Measurements from ENCODE around the gene CNNM3.

The CNNM3 gene

GRCh38 chr2:96797066-96797625 is 18.9 kb upstream of the CNNM3 start:
- TF ChIP-seq, protein P1, sequence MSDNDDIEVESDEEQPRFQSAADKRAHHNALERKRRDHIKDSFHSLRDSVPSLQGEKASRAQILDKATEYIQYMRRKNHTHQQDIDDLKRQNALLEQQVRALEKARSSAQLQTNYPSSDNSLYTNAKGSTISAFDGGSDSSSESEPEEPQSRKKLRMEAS (IDR thresholded peaks at IDR 0.05; ENCODE audit: low read depth, low read length) = no peak
- TF ChIP-seq MYC (IDR thresholded peaks at IDR 0.05; ENCODE audit: low read depth, low read length) (no peak), POLR2A (IDR thresholded peaks at IDR 0.05; ENCODE audit: extremely low read depth, insufficient read length) (no peak), CTCF (IDR thresholded peaks at IDR 0.05; ENCODE audit: low read depth, low read length) (no peak)
- no peak overlapping the region for H3K4me3 ChIP-seq (ENCODE audit: low read depth, low read length)
- no peak for DNase-seq (ENCODE audit: low read depth)

DNA sequence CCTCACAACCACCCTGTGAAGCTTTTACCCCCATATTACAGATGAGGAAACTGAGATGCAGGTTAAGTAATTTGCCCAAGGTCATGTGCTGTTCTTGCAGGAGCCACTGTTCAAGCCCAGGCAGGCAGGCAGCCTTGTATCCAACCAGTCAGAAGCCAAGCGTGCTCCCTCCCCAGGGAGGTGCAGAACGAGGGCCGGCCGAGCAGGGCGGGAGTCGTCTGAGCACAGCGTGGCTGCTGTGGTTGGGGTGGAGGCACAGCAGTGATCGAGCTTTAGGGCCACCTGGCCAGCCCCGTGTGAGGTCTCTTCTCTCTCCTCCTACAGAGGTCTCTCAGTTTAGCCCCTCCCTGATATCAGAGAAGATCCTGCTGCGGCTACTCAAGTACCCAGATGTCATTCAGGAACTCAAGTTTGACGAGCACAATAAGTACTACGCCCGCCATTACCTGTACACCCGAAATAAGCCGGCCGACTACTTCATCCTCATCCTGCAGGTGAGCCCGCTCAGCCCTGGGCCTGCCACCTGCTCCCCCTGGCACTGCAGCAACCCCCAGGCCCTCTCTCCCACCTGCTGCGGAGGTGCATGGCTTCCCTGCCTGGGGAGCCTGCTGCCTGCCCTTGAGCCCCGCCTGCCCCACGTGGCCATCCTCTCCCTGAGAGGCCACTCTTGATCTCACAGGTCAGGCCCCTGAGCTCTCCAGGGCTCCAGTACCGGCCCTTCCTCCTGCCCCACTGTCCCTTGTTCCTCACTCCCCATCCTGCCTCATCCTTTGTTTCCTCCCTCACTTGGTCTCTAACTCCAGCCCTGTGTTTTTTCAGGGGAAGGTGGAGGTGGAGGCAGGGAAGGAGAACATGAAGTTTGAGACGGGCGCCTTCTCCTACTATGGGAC is 17.1 kb upstream of the CNNM3 start:
- DNase-seq (ENCODE audit: low read depth) = no peak
- TF ChIP-seq, protein P1 (IDR thresholded peaks at IDR 0.05; ENCODE audit: low read depth, low read length) = no peak
- TF ChIP-seq POLR2A (IDR thresholded peaks at IDR 0.05; ENCODE audit: extremely low read depth, insufficient read length) (no peak), MYC (IDR thresholded peaks at IDR 0.05; ENCODE audit: low read depth, low read length) (no peak), CTCF (IDR thresholded peaks at IDR 0.05; ENCODE audit: low read depth, low read length) (no peak)
- no peak overlapping the region for H3K4me3 ChIP-seq (ENCODE audit: low read depth, low read length)

DNA sequence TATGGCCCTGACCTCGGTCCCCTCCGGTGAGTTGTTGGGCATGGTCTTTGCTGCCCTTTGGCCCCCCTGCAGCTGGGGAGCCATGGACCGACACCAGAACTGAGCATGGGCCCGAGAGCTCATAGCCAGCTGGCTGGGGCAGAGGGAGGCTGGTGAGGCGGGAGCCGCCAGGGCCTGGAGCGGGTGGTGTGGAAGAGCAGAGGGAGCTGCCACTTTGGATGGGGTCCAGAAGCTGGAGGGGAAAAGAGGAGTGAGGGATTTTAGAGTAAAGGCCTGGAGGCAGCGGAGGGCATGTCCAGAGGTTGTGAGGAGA is 16.5 kb upstream of the CNNM3 start:
- no peak for DNase-seq (ENCODE audit: low read depth)
- H3K4me3 ChIP-seq (ENCODE audit: low read depth, low read length) = no peak overlapping the region
- no peak for TF ChIP-seq POLR2A (IDR thresholded peaks at IDR 0.05; ENCODE audit: extremely low read depth, insufficient read length)
- TF ChIP-seq MYC (IDR thresholded peaks at IDR 0.05; ENCODE audit: low read depth, low read length) = no peak
- TF ChIP-seq, protein P1 (IDR thresholded peaks at IDR 0.05; ENCODE audit: low read depth, low read length) = no peak
- TF ChIP-seq CTCF (IDR thresholded peaks at IDR 0.05; ENCODE audit: low read depth, low read length) = no peak

- TF ChIP-seq POLR2A (IDR thresholded peaks at IDR 0.05; ENCODE audit: extremely low read depth, insufficient read length) (no peak), MYC (IDR thresholded peaks at IDR 0.05; ENCODE audit: low read depth, low read length) (no peak), CTCF (IDR thresholded peaks at IDR 0.05; ENCODE audit: low read depth, low read length) (no peak)
- TF ChIP-seq, protein P1 (IDR thresholded peaks at IDR 0.05; ENCODE audit: low read depth, low read length) = no peak
- H3K4me3 ChIP-seq (ENCODE audit: low read depth, low read length) = no peak overlapping the region
- no peak for DNase-seq (ENCODE audit: low read depth)
Measured at GRCh38 chr2:96800061-96801004, 15.7 kb upstream of the CNNM3 start.

DNA sequence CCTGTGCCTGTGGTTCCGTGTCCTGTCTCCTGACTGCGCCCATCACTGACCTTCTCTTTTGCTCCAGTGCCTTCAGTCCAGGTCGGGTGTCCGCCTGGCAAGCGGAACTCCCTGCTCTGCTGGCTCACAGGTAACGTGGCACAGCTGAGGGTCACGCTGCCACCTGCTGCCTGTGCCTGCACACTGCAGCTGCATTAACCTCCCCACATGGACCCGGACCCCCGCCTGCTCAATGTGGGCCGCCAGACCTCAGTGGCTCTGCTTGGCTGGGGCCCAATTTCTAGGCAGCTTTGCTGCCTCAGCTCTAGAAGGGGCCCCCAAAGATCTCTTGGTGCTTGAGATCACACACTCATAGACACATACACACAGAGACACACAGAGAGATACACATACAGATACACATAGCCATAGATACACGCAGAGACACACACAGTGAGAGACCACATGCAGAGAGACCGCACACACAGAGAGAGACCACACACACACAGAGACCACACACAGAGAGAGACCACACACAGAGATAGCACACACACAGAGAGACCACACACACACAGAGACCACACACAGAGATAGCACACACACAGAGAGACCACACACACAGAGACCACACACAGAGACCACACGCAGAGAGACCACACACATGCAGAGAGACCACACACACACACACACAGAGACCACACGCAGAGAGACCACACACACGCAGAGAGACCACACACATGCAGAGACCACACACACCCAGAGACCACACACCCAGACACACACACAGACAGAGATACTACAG is 14.9 kb upstream of the CNNM3 start:
- DNase-seq (ENCODE audit: low read depth) = peak; percentile 58
- TF ChIP-seq POLR2A (IDR thresholded peaks at IDR 0.05; ENCODE audit: extremely low read depth, insufficient read length) (no peak), CTCF (IDR thresholded peaks at IDR 0.05; ENCODE audit: low read depth, low read length) (peak; percentile 85)
- TF ChIP-seq, protein P1 (IDR thresholded peaks at IDR 0.05; ENCODE audit: low read depth, low read length) = peak; percentile 30; the same call in 1 of the 2 replicates
- H3K4me3 ChIP-seq (ENCODE audit: low read depth, low read length) = no peak overlapping the region

All from NB4 (cell line).